ENCODE results near the gene ITGA5.

The ITGA5 gene

DNA sequence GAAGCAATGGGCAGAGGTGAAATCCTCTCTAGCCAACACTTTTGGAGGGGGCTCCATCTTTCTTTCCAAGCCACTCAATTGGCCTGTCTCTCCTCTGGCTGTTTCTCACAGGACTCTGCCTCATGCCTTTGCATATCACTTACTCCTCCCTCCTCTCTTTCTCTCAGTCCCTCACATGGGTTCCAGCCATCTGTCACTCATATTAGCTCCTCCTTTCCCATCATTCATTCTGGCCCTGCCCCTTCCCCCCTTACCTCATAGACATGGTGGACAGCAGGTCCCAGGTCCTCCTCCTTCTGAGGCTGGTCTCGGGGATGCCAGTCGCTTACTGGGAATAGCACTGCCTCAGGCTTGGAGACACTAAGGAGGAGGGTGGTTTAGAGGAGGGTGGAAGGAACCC lies 17.9 kb downstream of the ITGA5 start:
- no peak for DNase-seq (ENCODE audit: low spot score)
- no peak overlapping the region for H3K4me3 ChIP-seq
- H3K27ac ChIP-seq, result peak overlapping the region in 1 of 2 donors; percentile 31
- TF ChIP-seq, protein P1, sequence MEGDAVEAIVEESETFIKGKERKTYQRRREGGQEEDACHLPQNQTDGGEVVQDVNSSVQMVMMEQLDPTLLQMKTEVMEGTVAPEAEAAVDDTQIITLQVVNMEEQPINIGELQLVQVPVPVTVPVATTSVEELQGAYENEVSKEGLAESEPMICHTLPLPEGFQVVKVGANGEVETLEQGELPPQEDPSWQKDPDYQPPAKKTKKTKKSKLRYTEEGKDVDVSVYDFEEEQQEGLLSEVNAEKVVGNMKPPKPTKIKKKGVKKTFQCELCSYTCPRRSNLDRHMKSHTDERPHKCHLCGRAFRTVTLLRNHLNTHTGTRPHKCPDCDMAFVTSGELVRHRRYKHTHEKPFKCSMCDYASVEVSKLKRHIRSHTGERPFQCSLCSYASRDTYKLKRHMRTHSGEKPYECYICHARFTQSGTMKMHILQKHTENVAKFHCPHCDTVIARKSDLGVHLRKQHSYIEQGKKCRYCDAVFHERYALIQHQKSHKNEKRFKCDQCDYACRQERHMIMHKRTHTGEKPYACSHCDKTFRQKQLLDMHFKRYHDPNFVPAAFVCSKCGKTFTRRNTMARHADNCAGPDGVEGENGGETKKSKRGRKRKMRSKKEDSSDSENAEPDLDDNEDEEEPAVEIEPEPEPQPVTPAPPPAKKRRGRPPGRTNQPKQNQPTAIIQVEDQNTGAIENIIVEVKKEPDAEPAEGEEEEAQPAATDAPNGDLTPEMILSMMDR (IDR thresholded peaks at IDR 0.05), result no peak

DNA sequence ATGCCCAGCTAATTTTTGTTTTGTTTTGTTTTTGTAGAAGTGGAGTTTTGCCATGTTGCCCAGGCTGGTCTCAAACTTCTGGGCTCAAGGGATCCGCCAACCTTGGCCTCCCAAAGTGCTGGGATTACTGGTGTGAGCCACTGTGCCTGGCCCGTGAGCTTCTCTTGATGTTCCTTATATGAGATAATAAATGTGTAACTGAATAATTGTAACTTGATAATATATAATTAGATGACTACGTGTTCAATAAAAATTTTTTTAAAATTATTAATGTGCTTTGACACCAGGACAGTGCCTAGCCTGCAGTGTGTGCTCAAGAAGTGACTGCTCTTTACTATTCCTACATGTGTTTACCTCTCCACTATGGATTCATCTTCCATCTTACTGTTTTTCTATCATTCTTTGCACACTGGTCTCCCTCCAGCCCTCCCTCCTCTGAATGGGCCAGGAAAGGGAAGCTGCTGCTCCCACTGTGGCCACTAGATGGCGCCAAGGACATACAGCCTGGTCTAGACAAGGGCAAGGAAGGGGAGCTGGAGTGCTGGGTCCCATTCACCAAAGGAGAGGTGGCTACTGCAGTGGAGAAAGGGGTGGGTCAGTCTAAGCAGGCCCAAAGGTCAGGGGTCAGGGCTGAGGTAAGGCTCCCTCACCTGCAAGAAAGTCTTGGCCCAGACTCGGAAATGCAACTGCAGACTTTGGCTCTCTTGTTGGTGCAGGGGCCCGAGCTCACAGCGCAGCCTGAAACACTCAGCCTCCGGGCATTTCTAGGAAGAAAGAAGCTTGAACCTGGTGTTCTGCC lies 19.9 kb downstream of the ITGA5 start:
- TF ChIP-seq, protein P1 (IDR thresholded peaks at IDR 0.05), result peak; percentile 87
- H3K4me3 ChIP-seq, result no peak overlapping the region
- peak; percentile 88 for DNase-seq (ENCODE audit: low spot score)
- H3K27ac ChIP-seq, result no peak overlapping the region

DNA sequence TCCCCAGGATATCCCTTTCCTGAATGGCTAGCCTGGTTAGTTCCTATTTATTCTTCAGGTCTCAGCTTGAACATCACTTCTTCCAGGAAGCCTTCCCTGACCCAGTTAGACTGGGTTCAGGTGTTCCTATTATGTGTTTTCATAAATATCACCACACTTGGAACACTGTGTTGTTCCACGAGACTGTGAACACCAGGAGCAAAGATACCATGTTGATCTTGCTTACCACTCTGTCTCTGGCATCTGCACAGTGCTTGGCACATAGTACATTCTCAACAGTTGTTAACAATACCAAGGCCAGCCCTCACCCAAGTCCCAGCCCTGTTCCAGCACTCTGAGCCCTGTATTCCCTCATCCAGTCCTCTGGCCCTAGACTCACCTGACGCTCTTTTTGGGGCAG lies 20.8 kb downstream of the ITGA5 start:
- H3K4me3 ChIP-seq, result no peak overlapping the region
- TF ChIP-seq, protein P1 (IDR thresholded peaks at IDR 0.05), result no peak
- no peak for DNase-seq (ENCODE audit: low spot score)
- H3K27ac ChIP-seq, result no peak overlapping the region

DNA sequence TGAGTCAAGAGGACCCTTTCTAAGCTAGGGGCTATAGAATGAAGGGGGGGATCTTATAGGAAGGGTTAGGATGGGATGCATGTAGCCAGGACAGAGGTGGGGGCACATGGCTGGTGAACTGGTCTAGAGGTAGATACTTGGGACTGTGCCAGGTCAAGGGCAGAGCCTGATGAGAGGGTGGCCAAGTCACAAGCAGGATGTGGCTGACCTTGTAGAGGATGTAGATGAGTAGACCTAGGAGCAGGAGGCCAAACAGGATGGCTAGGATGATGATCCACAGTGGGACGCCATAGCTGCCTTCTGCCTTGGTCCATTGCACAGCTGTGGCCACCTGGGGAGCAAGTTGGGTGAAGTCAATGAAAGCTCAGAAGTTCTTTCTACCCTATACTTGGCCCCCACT lies 21.9 kb downstream of the ITGA5 start:
- no peak for DNase-seq (ENCODE audit: low spot score)
- H3K4me3 ChIP-seq, result no peak overlapping the region
- TF ChIP-seq, protein P1 (IDR thresholded peaks at IDR 0.05), result no peak
- H3K27ac ChIP-seq, result no peak overlapping the region

DNA sequence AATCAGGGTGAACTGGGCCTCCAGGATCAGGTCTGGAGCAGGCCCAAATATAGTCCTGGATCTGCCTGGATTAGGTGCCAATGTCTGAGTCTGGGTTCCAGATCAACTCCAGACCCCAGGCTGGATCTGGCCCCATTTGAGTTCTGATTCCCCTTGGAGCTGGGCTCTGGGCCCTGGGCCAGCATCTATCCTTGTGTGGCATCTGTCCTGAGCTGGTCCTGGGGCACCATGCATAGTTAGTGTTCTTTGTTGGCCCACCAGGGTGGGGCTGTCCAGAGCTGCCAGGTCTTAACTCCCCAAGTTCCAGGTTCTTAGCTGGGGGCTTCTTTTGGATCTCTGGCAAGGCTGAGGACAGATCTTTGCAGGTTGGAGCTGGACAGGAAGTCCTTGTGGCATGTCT lies 23.5 kb downstream of the ITGA5 start:
- DNase-seq (ENCODE audit: low spot score), result no peak
- Histone ChIP-seq H3K4me3 (no peak overlapping the region), H3K27ac (no peak overlapping the region)
- TF ChIP-seq, protein P1 (IDR thresholded peaks at IDR 0.05), result no peak

DNA sequence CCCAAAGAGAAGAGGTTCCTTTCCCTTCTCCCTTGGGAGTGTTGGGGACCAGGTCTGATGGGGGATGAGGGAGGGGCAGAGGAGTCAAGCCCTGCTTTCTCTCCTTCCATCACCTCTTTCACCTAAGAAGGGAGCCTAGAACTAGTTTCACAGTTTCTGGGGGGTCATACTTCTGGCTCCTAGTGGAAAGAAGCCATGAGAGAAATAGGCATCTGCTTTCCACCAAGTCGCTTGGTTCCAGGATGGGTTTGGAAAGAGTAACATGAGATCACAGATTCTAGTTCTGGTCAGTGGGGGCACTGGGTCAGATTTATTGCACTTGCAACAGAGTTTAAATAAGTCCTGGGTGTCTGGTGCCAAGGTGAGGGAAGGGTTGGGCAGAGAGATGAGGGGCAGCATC lies 24.1 kb downstream of the ITGA5 start:
- Histone ChIP-seq H3K27ac (no peak overlapping the region), H3K4me3 (no peak overlapping the region)
- TF ChIP-seq, protein P1 (IDR thresholded peaks at IDR 0.05), result no peak
- no peak for DNase-seq (ENCODE audit: low spot score)

DNA sequence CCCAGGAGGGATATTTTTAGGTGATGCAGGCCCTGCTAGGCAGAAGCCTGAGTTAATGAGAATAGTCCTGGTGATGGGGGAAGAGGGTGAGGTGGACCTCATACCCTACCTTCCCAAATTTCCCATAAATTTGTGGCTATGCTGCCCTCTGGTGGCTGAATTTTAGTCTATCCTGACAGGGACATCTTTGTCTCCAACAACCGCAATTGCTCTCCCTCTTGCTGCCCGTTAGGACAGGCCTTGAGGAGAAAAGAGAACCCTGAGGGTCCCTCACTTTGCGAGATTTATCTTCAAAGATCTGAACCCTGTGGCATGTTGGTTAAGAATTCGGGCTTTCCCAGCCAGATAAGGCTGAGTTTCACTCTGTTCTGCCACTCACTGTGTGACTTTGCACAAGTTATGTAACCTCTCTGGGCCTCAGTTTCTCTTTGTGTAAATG lies 24.8 kb downstream of the ITGA5 start:
- H3K27ac ChIP-seq, result no peak overlapping the region
- TF ChIP-seq, protein P1 (IDR thresholded peaks at IDR 0.05), result peak; percentile 68
- no peak overlapping the region for H3K4me3 ChIP-seq
- DNase-seq (ENCODE audit: low spot score), result no peak

Data from coronary artery (tissue), 2 donors.